Breast epithelium (tissue), 3 donors: Measurements from ENCODE around the gene GCHFR.

Experiments
- CTCF ChIP-seq, 3 donors: fragments of 450-650 bp; IDR thresholded peaks; one replicate each; pipeline ENCODE4 v1.5.1; 2016 to 2017; ENCODE audit warnings: antibody characterized with exemption in 3 of 3, mild to moderate bottlenecking in 3 of 3, moderate library complexity in 3 of 3
- POLR2A ChIP-seq: fragments of 450-650 bp; IDR thresholded peaks from one replicate; pipeline ENCODE4 v1.6.1; 2016; ENCODE audit warnings: antibody characterized with exemption, mild to moderate bottlenecking, moderate library complexity
- POLR2AphosphoS5 ChIP-seq, 3 donors: sonication (generic); formaldehyde crosslinking; IDR thresholded peaks; one replicate each; pipeline ENCODE4 v1.6.1; 2017; ENCODE audit warnings: antibody characterized with exemption in 3 of 3

- TF ChIP-seq POLR2A (no peak), CTCF (IDR thresholded peaks at IDR 0.05) (no peak), POLR2AphosphoS5 (IDR thresholded peaks at IDR 0.05) (no peak)
These were observed 10.0 kb downstream of the GCHFR start for GRCh38 chr15:40773902-40774301.
